IMR-90 (cell line): Measurements from ENCODE around the gene CEP290. TPM values are rescaled to one million over a fixed set of nuclear protein-coding genes. Genes with fewer than 3 reads are reported as not detected.

ENCODE experiments used
- ATAC-seq: fragments of 200-7000 bp; cut with Tn5 transposase; 2 replicates; pipeline ENCODE4 v1.9.1; 2020; ENCODE audit warnings: low read depth, mild to moderate bottlenecking, moderate library complexity
- BruUV-seq: library from RNA; stranded (reverse); fragments of 400-500 nt; replicated peaks from 2 replicates; lab custom pipeline; 2021; lab: Mats Ljungman, UMichigan
- CTCF ChIA-PET: fragments of 300-600 bp; formaldehyde crosslinking; extraction: SDS; loops from one replicate; lab custom pipeline; 2021; ENCODE audit warnings: antibody characterized with exemption; lab: Yijun Ruan, JAX
- POLR2A ChIA-PET: fragments of 300-600 bp; sonication (Branson Sonifier 250); formaldehyde crosslinking; loops from one replicate; lab custom pipeline; 2022; ENCODE audit warnings: antibody characterized with exemption; ENCODE audit not compliant: unreplicated experiment; lab: Charles Lee
- DNase-seq: peaks from one replicate; pipeline ENCODE4 v3.0.0; 2013
- H2AFZ ChIP-seq: replicated peaks from 2 replicates; pipeline ENCODE3; 2013; ENCODE audit warnings: low read length, mild to moderate bottlenecking; ENCODE audit not compliant: poor library complexity
- H2AK5ac ChIP-seq: 2 replicates; pipeline ENCODE4 v1.6.1; 2013; ENCODE audit warnings: low read depth, low read length, inconsistent platforms
- H2AK9ac ChIP-seq: replicated peaks from 2 replicates; pipeline ENCODE3; 2013; ENCODE audit warnings: mild to moderate bottlenecking, low read depth, low read length, moderate library complexity; ENCODE audit not compliant: poor library complexity
- H2BK120ac ChIP-seq: 2 replicates; pipeline ENCODE4 v1.6.1; 2013; ENCODE audit warnings: low read depth, low read length, inconsistent platforms
- H2BK15ac ChIP-seq: 3 replicates; pipeline ENCODE4 v1.6.1; 2013; ENCODE audit warnings: low read depth, low read length, inconsistent platforms
- H2BK20ac ChIP-seq: 2 replicates; pipeline ENCODE4 v1.6.1; 2013; ENCODE audit warnings: low read depth, mild to moderate bottlenecking, inconsistent platforms, low read length, moderate library complexity
- H2BK5ac ChIP-seq: 2 replicates; pipeline ENCODE4 v1.6.1; 2013; ENCODE audit warnings: mild to moderate bottlenecking, low read depth, low read length, inconsistent platforms; ENCODE audit not compliant: poor library complexity, severe bottlenecking
- H3K14ac ChIP-seq: replicated peaks from 2 replicates; pipeline ENCODE4 v1.6.1; 2013; ENCODE audit warnings: low read depth, low read length, inconsistent platforms
- H3K18ac ChIP-seq: 2 replicates; pipeline ENCODE4 v1.6.1; 2013; ENCODE audit warnings: low read depth, low read length, control low read depth
- H3K23ac ChIP-seq: 2 replicates; pipeline ENCODE4 v1.6.1; 2013; ENCODE audit warnings: low read depth, low read length, inconsistent platforms
- H3K27ac ChIP-seq: 2 replicates; pipeline ENCODE4 v1.5.1; 2013; ENCODE audit warnings: mild to moderate bottlenecking, control low read depth, low read length; ENCODE audit not compliant: insufficient read depth
- H3K27me3 ChIP-seq: 2 replicates; pipeline ENCODE4 v1.6.1; 2013; ENCODE audit warnings: low read length; ENCODE audit not compliant: control insufficient read depth, insufficient read depth
- H3K36me3 ChIP-seq: 2 replicates; pipeline ENCODE4 v1.6.1; 2013; ENCODE audit warnings: low read length, mixed read lengths; ENCODE audit not compliant: control insufficient read depth, insufficient read depth
- H3K4ac ChIP-seq: 2 replicates; pipeline ENCODE4 v1.6.1; 2013; ENCODE audit warnings: low read depth, low read length, inconsistent platforms
- H3K4me1 ChIP-seq: 2 replicates; pipeline ENCODE4 v1.6.1; 2013; ENCODE audit warnings: low read length, mixed read lengths; ENCODE audit not compliant: control insufficient read depth, insufficient read depth
- H3K4me2 ChIP-seq: 2 replicates; pipeline ENCODE4 v1.6.1; 2013; ENCODE audit warnings: low read depth, mild to moderate bottlenecking, control low read depth, low read length, moderate library complexity
- H3K4me3 ChIP-seq: 2 replicates; pipeline ENCODE4 v1.5.1; 2013; ENCODE audit warnings: low read depth, mild to moderate bottlenecking, control low read depth, low read length, moderate library complexity; ENCODE audit not compliant: insufficient read depth
- H3K56ac ChIP-seq: 2 replicates; pipeline ENCODE4 v1.6.1; 2013; ENCODE audit warnings: low read length, inconsistent platforms; ENCODE audit not compliant: insufficient read depth; ENCODE audit errors: extremely low read depth
- H3K79me1 ChIP-seq, 2 experiments: 2 replicates each; pipeline ENCODE4 v1.6.1; 2013; ENCODE audit warnings: low read length in 2 of 2, inconsistent platforms in 1 of 2, low read depth in 1 of 2
- H3K9ac ChIP-seq: 2 replicates; pipeline ENCODE4 v1.6.1; 2013; ENCODE audit warnings: low read depth, low read length, control low read depth
- H3K9me1 ChIP-seq: 2 replicates; pipeline ENCODE4 v1.6.1; 2013; ENCODE audit warnings: low read length, inconsistent platforms; ENCODE audit not compliant: insufficient read depth
- H3K9me3 ChIP-seq: 2 replicates; pipeline ENCODE4 v1.6.1; 2013; ENCODE audit warnings: low read length; ENCODE audit not compliant: control insufficient read depth, insufficient read depth
- H4K20me1 ChIP-seq: 2 replicates; pipeline ENCODE4 v1.6.1; 2013; ENCODE audit warnings: low read length, inconsistent platforms; ENCODE audit not compliant: insufficient read depth
- H4K5ac ChIP-seq: 2 replicates; pipeline ENCODE4 v1.6.1; 2013; ENCODE audit warnings: mild to moderate bottlenecking, low read depth, low read length, control low read depth
- H4K8ac ChIP-seq, 2 experiments: 2 replicates each; pipeline ENCODE4 v1.6.1; 2013; ENCODE audit warnings: low read depth in 2 of 2, low read length in 2 of 2, control low read depth in 1 of 2, inconsistent platforms in 1 of 2
- H4K91ac ChIP-seq: 2 replicates; pipeline ENCODE4 v1.6.1; 2013; ENCODE audit warnings: low read depth, low read length, inconsistent platforms; ENCODE audit not compliant: insufficient read depth
- CEBPB ChIP-seq: IDR thresholded peaks from 2 replicates; pipeline ENCODE4 v1.6.1; 2012; ENCODE audit warnings: low read depth, low read length, improper control_type of control experiment
- CTCF ChIP-seq: conservative IDR thresholded peaks from 2 replicates; pipeline ENCODE4 v1.5.1; 2012; ENCODE audit warnings: mild to moderate bottlenecking, low read depth, low read length, improper control_type of control experiment
- MAZ ChIP-seq: IDR thresholded peaks from 2 replicates; pipeline ENCODE4 v1.6.1; 2012; ENCODE audit warnings: low read depth, mild to moderate bottlenecking, low read length, improper control_type of control experiment, moderate library complexity, borderline replicate concordance
- NFE2L2 ChIP-seq: fragments of 150-350 bp; IDR thresholded peaks from 2 replicates; pipeline ENCODE4 v1.6.1; 2016; ENCODE audit warnings: low read depth, mild to moderate bottlenecking, low read length
- RAD21 ChIP-seq: IDR thresholded peaks from 2 replicates; pipeline ENCODE4 v1.6.1; 2012; ENCODE audit warnings: low read length, improper control_type of control experiment
- SMC3 ChIP-seq: fragments of 150-350 bp; IDR thresholded peaks from 2 replicates; pipeline ENCODE4 v1.6.1; 2016; ENCODE audit warnings: low read depth, mild to moderate bottlenecking, antibody characterized with exemption, low read length, moderate library complexity
- WGBS, 2 experiments: methylation state at CpG; one replicate each; pipeline versions ENCODE4 v1.1.5 to v1.1.7; 2013; ENCODE audit warnings: missing lambda C conversion rate in 2 of 2; ENCODE audit not compliant: insufficient read length in 1 of 2; ENCODE audit errors: extremely low coverage in 2 of 2; 5-methylcytosine and 5-hydroxymethylcytosine counted together
- dilution Hi-C: fragments of 300-500 bp; cut with HindIII; formaldehyde crosslinking; loops from one replicate; pipeline ENCODE4 v1.14.3; 2018; ENCODE audit warnings: low sequenced_read_pairs; ENCODE audit not compliant: unreplicated experiment
- in situ Hi-C: fragments of 300-500 bp; cut with MboI; formaldehyde crosslinking; loops from 3 replicates; pipeline ENCODE4 v1.14.3; 2019; ENCODE audit warnings: low sequenced_read_pairs, inconsistent platforms, mixed read lengths
- intact Hi-C: fragments of 100-400 bp; cut with micrococcal nuclease; formaldehyde crosslinking; loops from 2 replicates; pipeline ENCODE4 v1.10.0; 2022
- polyA plus RNA-seq, 3 experiments: library from polyadenylated mRNA; depleted of rRNA; stranded (reverse); fragments of >200 nt; gene quantifications; 2 replicates each; pipeline ENCODE4 v1.2.3, GENCODE V29; 2012; ENCODE audit warnings: low replicate concordance in 1 of 3
- total RNA-seq: library from RNA; depleted of rRNA; stranded (reverse); fragments of >200 nt; gene quantifications from 2 replicates; pipeline ENCODE4 v1.2.3, GENCODE V29; 2012

CEP290 gene
- total and polyA plus RNA-seq, 2 of the 4 experiments (the other 2 are of a cell fraction) = 4.3 to 7.9 TPM

GRCh38 chr12:88052686-88053085 lies 89.2 kb downstream of the CEP290 start:
- Histone ChIP-seq H3K36me3 (peaks cover 8% of the 10 kb centered on the region), H4K20me1 (no peaks in the 10 kb centered on the region), H2BK120ac (no peak overlapping the region), H3K18ac (no peak overlapping the region), H3K14ac (no peak overlapping the region), H3K79me1 (no peaks in the 10 kb centered on the region), H3K56ac (no peak overlapping the region), H3K23ac (no peak overlapping the region), H3K4ac (no peak overlapping the region), H3K4me1 (no peaks in the 10 kb centered on the region), H2BK5ac (no peak overlapping the region), H3K27ac (no peak overlapping the region), H2AK5ac (no peak overlapping the region), H4K8ac (no peak overlapping the region), H4K5ac (no peak overlapping the region), H4K91ac (no peak overlapping the region), H2AFZ (no peak overlapping the region), H3K4me2 (no peak overlapping the region), H2BK15ac (no peak overlapping the region), H3K27me3 (no peaks in the 10 kb centered on the region), H2BK20ac (no peak overlapping the region), H3K4me3 (no peak overlapping the region), H3K9me3 (no peaks in the 10 kb centered on the region), H3K9ac (no peak overlapping the region), H2AK9ac (no peak overlapping the region), H3K9me1 (no peaks in the 10 kb centered on the region)
- intact Hi-C loops = no loop called here
- dilution Hi-C loops = no loop called here
- CTCF ChIA-PET = no interaction called here
- ATAC-seq (peak; percentile 95), DNase-seq (peak; percentile 44)
- TF ChIP-seq CTCF = peak; percentile 49
- TF ChIP-seq MAZ = no peak
- no peak for TF ChIP-seq NFE2L2
- TF ChIP-seq RAD21 = peak; percentile 55
- TF ChIP-seq SMC3 = peak; percentile 23; the same call in 1 of the 2 replicates
- TF ChIP-seq CEBPB = no peak
- POLR2A ChIA-PET = interaction anchor here (0.6 kb wide), 1 partner anchor 26 kb away, joined by 6 read pairs; no protein-coding TSS in a partner anchor
- WGBS, 2 experiments = no CpG with 5 or more reads among the region's 1 CpG
- BruUV-seq = no TSS peak
- in situ Hi-C loops = no loop called here
